IMR-90 (cell line): ENCODE results near the gene ZNF418. TPM values are rescaled to one million over a fixed set of nuclear protein-coding genes. Genes with fewer than 3 reads are reported as not detected.
"Not testable (repeated sequence)": the region's sequence is repeated elsewhere in the genome, so short reads cannot be mapped to it uniquely, and the experiment has no call there.

Experiments used
- ATAC-seq: fragments of 200-7000 bp; cut with Tn5 transposase; 2 replicates; pipeline ENCODE4 v1.9.1; 2020; ENCODE audit warnings: low read depth, mild to moderate bottlenecking, moderate library complexity
- BruUV-seq: library from RNA; stranded (reverse); fragments of 400-500 nt; replicated peaks from 2 replicates; lab custom pipeline; 2021; lab: Mats Ljungman, UMichigan
- CTCF ChIA-PET: fragments of 300-600 bp; formaldehyde crosslinking; extraction: SDS; loops from one replicate; lab custom pipeline; 2021; ENCODE audit warnings: antibody characterized with exemption; lab: Yijun Ruan, JAX
- POLR2A ChIA-PET: fragments of 300-600 bp; sonication (Branson Sonifier 250); formaldehyde crosslinking; loops from one replicate; lab custom pipeline; 2022; ENCODE audit warnings: antibody characterized with exemption; ENCODE audit not compliant: unreplicated experiment; lab: Charles Lee
- DNase-seq: peaks from one replicate; pipeline ENCODE4 v3.0.0; 2013
- H2AFZ ChIP-seq: replicated peaks from 2 replicates; pipeline ENCODE3; 2013; ENCODE audit warnings: low read length, mild to moderate bottlenecking; ENCODE audit not compliant: poor library complexity
- H2AK5ac ChIP-seq: 2 replicates; pipeline ENCODE4 v1.6.1; 2013; ENCODE audit warnings: low read depth, low read length, inconsistent platforms
- H2AK9ac ChIP-seq: replicated peaks from 2 replicates; pipeline ENCODE3; 2013; ENCODE audit warnings: mild to moderate bottlenecking, low read depth, low read length, moderate library complexity; ENCODE audit not compliant: poor library complexity
- H2BK120ac ChIP-seq: 2 replicates; pipeline ENCODE4 v1.6.1; 2013; ENCODE audit warnings: low read depth, low read length, inconsistent platforms
- H2BK15ac ChIP-seq: 3 replicates; pipeline ENCODE4 v1.6.1; 2013; ENCODE audit warnings: low read depth, low read length, inconsistent platforms
- H2BK20ac ChIP-seq: 2 replicates; pipeline ENCODE4 v1.6.1; 2013; ENCODE audit warnings: low read depth, mild to moderate bottlenecking, inconsistent platforms, low read length, moderate library complexity
- H2BK5ac ChIP-seq: 2 replicates; pipeline ENCODE4 v1.6.1; 2013; ENCODE audit warnings: mild to moderate bottlenecking, low read depth, low read length, inconsistent platforms; ENCODE audit not compliant: poor library complexity, severe bottlenecking
- H3K14ac ChIP-seq: replicated peaks from 2 replicates; pipeline ENCODE4 v1.6.1; 2013; ENCODE audit warnings: low read depth, low read length, inconsistent platforms
- H3K18ac ChIP-seq: 2 replicates; pipeline ENCODE4 v1.6.1; 2013; ENCODE audit warnings: low read depth, low read length, control low read depth
- H3K23ac ChIP-seq: 2 replicates; pipeline ENCODE4 v1.6.1; 2013; ENCODE audit warnings: low read depth, low read length, inconsistent platforms
- H3K27ac ChIP-seq: 2 replicates; pipeline ENCODE4 v1.5.1; 2013; ENCODE audit warnings: mild to moderate bottlenecking, control low read depth, low read length; ENCODE audit not compliant: insufficient read depth
- H3K27me3 ChIP-seq: 2 replicates; pipeline ENCODE4 v1.6.1; 2013; ENCODE audit warnings: low read length; ENCODE audit not compliant: control insufficient read depth, insufficient read depth
- H3K36me3 ChIP-seq: 2 replicates; pipeline ENCODE4 v1.6.1; 2013; ENCODE audit warnings: low read length, mixed read lengths; ENCODE audit not compliant: control insufficient read depth, insufficient read depth
- H3K4ac ChIP-seq: 2 replicates; pipeline ENCODE4 v1.6.1; 2013; ENCODE audit warnings: low read depth, low read length, inconsistent platforms
- H3K4me1 ChIP-seq: 2 replicates; pipeline ENCODE4 v1.6.1; 2013; ENCODE audit warnings: low read length, mixed read lengths; ENCODE audit not compliant: control insufficient read depth, insufficient read depth
- H3K4me2 ChIP-seq: 2 replicates; pipeline ENCODE4 v1.6.1; 2013; ENCODE audit warnings: low read depth, mild to moderate bottlenecking, control low read depth, low read length, moderate library complexity
- H3K4me3 ChIP-seq: 2 replicates; pipeline ENCODE4 v1.5.1; 2013; ENCODE audit warnings: low read depth, mild to moderate bottlenecking, control low read depth, low read length, moderate library complexity; ENCODE audit not compliant: insufficient read depth
- H3K56ac ChIP-seq: 2 replicates; pipeline ENCODE4 v1.6.1; 2013; ENCODE audit warnings: low read length, inconsistent platforms; ENCODE audit not compliant: insufficient read depth; ENCODE audit errors: extremely low read depth
- H3K79me1 ChIP-seq, 2 experiments: 2 replicates each; pipeline ENCODE4 v1.6.1; 2013; ENCODE audit warnings: low read length in 2 of 2, inconsistent platforms in 1 of 2, low read depth in 1 of 2
- H3K9ac ChIP-seq: 2 replicates; pipeline ENCODE4 v1.6.1; 2013; ENCODE audit warnings: low read depth, low read length, control low read depth
- H3K9me1 ChIP-seq: 2 replicates; pipeline ENCODE4 v1.6.1; 2013; ENCODE audit warnings: low read length, inconsistent platforms; ENCODE audit not compliant: insufficient read depth
- H3K9me3 ChIP-seq: 2 replicates; pipeline ENCODE4 v1.6.1; 2013; ENCODE audit warnings: low read length; ENCODE audit not compliant: control insufficient read depth, insufficient read depth
- H4K20me1 ChIP-seq: 2 replicates; pipeline ENCODE4 v1.6.1; 2013; ENCODE audit warnings: low read length, inconsistent platforms; ENCODE audit not compliant: insufficient read depth
- H4K5ac ChIP-seq: 2 replicates; pipeline ENCODE4 v1.6.1; 2013; ENCODE audit warnings: mild to moderate bottlenecking, low read depth, low read length, control low read depth
- H4K8ac ChIP-seq, 2 experiments: 2 replicates each; pipeline ENCODE4 v1.6.1; 2013; ENCODE audit warnings: low read depth in 2 of 2, low read length in 2 of 2, control low read depth in 1 of 2, inconsistent platforms in 1 of 2
- H4K91ac ChIP-seq: 2 replicates; pipeline ENCODE4 v1.6.1; 2013; ENCODE audit warnings: low read depth, low read length, inconsistent platforms; ENCODE audit not compliant: insufficient read depth
- WGBS, 2 experiments: methylation state at CpG; one replicate each; pipeline versions ENCODE4 v1.1.5 to v1.1.7; 2013; ENCODE audit warnings: missing lambda C conversion rate in 2 of 2; ENCODE audit not compliant: insufficient read length in 1 of 2; ENCODE audit errors: extremely low coverage in 2 of 2; 5-methylcytosine and 5-hydroxymethylcytosine counted together
- dilution Hi-C: fragments of 300-500 bp; cut with HindIII; formaldehyde crosslinking; loops from one replicate; pipeline ENCODE4 v1.14.3; 2018; ENCODE audit warnings: low sequenced_read_pairs; ENCODE audit not compliant: unreplicated experiment
- in situ Hi-C: fragments of 300-500 bp; cut with MboI; formaldehyde crosslinking; loops from 3 replicates; pipeline ENCODE4 v1.14.3; 2019; ENCODE audit warnings: low sequenced_read_pairs, inconsistent platforms, mixed read lengths
- intact Hi-C: fragments of 100-400 bp; cut with micrococcal nuclease; formaldehyde crosslinking; loops from 2 replicates; pipeline ENCODE4 v1.10.0; 2022
- polyA plus RNA-seq, 3 experiments: library from polyadenylated mRNA; depleted of rRNA; stranded (reverse); fragments of >200 nt; gene quantifications; 2 replicates each; pipeline ENCODE4 v1.2.3, GENCODE V29; 2012; ENCODE audit warnings: low replicate concordance in 1 of 3
- total RNA-seq: library from RNA; depleted of rRNA; stranded (reverse); fragments of >200 nt; gene quantifications from 2 replicates; pipeline ENCODE4 v1.2.3, GENCODE V29; 2012

Gene ZNF418
- total and polyA plus RNA-seq, 2 of the 4 experiments (the other 2 are of a cell fraction) = 2.1 to 3.4 TPM

GRCh38 chr19:57873883-57874799 is 61.1 kb downstream of the ZNF418 start:
- H3K56ac ChIP-seq, H3K14ac ChIP-seq, CTCF ChIA-PET, H2BK15ac ChIP-seq, H3K27me3 ChIP-seq, DNase-seq, intact Hi-C loops, H4K91ac ChIP-seq, H3K9ac ChIP-seq, H3K9me1 ChIP-seq, H3K4me3 ChIP-seq, H4K8ac ChIP-seq, H2BK20ac ChIP-seq, H3K27ac ChIP-seq, H3K4me1 ChIP-seq, H3K18ac ChIP-seq, H2BK5ac ChIP-seq, H2BK120ac ChIP-seq, in situ Hi-C loops, H3K23ac ChIP-seq, H2AK5ac ChIP-seq, ATAC-seq, dilution Hi-C loops, H4K20me1 ChIP-seq, H4K5ac ChIP-seq, H3K79me1 ChIP-seq, BruUV-seq, H3K4ac ChIP-seq, H2AK9ac ChIP-seq, POLR2A ChIA-PET, H2AFZ ChIP-seq, H3K4me2 ChIP-seq: not testable (repeated sequence)
- Histone ChIP-seq H3K36me3 (peaks cover 32% of the 10 kb centered on the region), H3K9me3 (peaks cover 78% of the 10 kb centered on the region)
- 83% methylated on average over 2 of the region's 8 CpGs; no CpG with 5 or more reads in 1 of the 2 experiments for WGBS, 2 experiments
